ENCODE results near the gene TMEM134. TPM values are rescaled to one million over a fixed set of nuclear protein-coding genes. Genes with fewer than 3 reads are reported as not detected.

TMEM134 gene
- total and polyA plus RNA-seq, 2 donors, result 20.4 to 80.2 TPM

DNA sequence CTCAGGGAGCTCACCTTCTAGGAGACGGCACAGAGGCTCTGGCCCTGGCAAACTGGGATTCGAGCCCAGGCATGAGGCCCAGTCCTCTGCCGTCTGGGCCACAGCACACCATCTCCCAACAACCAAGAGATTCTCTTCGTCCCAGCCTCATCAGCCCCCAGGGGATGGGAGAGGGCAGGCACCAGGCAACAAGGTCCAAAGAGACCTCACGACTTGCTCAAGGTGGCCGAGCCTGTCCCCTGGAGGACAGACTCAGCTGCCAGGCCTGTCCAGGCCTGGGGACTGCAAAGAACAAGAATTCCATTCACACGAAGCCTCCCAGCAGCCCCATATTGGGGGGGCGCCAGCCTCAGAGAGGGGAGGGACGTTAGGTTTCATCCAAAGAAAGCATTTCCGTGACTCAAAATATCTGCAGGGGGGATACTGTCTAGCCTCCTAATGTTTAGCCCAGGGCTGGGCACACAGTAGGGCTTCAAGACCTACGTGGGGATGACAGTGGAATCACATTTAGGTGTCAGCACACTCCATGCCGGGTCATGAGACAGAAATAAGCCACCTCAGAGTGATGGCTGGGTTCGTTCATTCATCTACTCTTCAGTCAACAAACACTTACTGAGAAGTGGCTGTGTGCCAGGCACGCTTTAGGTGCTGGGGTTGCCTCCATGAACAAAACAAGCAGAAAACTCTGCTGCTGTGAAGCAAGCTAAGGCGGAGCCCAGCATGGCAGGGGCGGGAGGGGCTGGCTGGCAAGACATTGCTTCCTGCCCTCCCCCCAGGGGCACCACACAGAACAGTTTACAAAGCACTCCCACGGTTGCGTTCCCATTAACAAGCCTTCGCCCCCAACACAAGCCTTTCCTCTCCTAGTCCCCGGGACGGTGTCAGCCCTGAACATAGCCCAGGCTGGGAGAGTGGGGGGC is 52.4 kb downstream of the TMEM134 start:
- H3K36me3 ChIP-seq (ENCODE audit: insufficient read depth), result no peaks in the 10 kb centered on the region
- no peak for DNase-seq (ENCODE audit: extremely low spot score)

DNA sequence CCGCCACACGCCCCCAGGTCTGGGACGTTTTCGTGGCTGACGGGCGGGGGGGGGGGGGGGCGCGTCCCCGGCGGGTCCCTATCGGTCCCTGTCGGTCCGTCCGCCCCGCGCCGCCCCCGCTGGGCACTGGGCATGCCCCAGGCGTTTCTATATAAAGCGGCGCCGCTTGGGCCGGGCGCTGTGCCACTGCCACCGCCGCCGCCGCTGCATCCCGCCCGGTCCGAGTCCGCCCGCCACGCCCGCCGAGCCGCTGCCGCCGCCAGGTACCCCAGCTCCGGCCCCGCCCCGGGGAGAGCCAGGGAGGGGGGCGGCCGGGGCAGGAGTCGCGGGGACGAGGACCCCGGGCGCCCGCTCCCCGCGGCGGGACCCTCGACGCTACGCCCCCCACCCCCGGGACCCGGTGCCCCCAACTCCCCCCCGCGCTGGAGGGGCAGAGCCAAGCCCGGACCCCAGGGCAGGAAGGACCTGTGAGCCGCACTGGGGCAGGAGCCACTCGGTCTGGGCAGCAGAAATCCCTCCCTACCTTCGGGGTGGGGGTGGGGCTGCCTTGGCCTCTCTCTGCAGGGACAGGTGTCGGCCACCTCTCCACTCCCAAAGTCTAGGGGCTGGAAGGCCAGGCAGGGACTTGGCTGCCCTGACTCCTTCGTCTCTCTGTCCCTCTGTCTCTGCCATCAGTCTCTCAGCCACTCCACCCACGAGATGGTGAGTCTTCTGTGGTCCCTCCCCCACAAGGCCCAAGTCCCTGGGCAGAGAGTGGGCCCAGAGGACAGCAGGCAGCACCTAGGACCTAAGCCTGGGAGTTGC is 53.3 kb downstream of the TMEM134 start, which contains the start of gene CARNS1:
Gene CARNS1, plus strand, starts transcription at position 178 of the 804 bp plus-strand sequence. Its CDS starts 522 bp downstream, at position 700.
- no peak within 1 kb of the TSS for H3K27ac ChIP-seq (ENCODE audit: low read depth)
- 6% methylated on average over 67 of the region's 67 CpGs for WGBS
- H3K4me3 ChIP-seq (ENCODE audit: low read depth, low read length), result peak within 1 kb of the TSS; percentile 22
- DNase-seq (ENCODE audit: extremely low spot score), result no peak
- H3K4me1 ChIP-seq (ENCODE audit: insufficient read depth), result peaks cover 2% of the 10 kb centered on the region
- no peaks in the 10 kb centered on the region for H3K36me3 ChIP-seq (ENCODE audit: insufficient read depth)

More for the DNA sequence above, 52.4 kb downstream of the TMEM134 start:
- Histone ChIP-seq H3K4me3 (ENCODE audit: low read depth, low read length) (no peak overlapping the region), H3K4me1 (ENCODE audit: insufficient read depth) (peaks cover 2% of the 10 kb centered on the region), H3K27ac (ENCODE audit: low read depth) (no peak overlapping the region)
- 69% methylated on average over 21 of the region's 21 CpGs for WGBS

DNA sequence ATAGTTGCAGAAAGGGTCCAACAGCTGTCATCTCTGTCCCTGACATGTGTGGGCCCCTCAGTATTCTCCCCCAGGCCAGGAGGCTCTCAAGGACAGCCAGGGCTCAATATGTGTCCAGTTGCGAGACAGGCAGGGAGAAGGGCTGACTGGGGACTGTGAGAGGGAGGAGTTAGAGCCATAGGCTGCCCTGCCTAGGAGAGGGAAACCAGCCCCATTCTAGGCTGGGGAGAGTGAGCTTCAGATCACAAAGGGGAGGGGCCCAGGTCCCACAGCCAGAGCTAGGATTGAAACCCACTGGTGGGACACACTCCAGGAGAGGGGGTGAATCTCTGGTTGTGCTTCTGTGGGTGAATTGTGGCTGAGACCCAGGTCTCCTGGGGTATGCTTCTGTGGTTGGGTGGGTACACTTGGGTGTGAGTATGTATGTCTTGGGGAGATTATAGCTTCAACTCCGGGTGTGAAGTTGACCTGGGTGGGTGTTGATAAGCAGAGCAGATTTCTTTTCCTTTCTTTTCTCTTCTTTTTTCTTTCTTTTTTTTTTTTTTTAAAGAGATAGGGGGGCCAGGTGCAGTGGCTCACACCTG is 55.7 kb downstream of the TMEM134 start:
- WGBS, result 63% methylated on average over 2 of the region's 2 CpGs
- no peaks in the 10 kb centered on the region for H3K36me3 ChIP-seq (ENCODE audit: insufficient read depth)
- H3K4me1 ChIP-seq (ENCODE audit: insufficient read depth), result no peaks in the 10 kb centered on the region
- no peak overlapping the region for H3K4me3 ChIP-seq (ENCODE audit: low read depth, low read length)
- no peak for DNase-seq (ENCODE audit: extremely low spot score)
- H3K27ac ChIP-seq (ENCODE audit: low read depth), result no peak overlapping the region

DNA sequence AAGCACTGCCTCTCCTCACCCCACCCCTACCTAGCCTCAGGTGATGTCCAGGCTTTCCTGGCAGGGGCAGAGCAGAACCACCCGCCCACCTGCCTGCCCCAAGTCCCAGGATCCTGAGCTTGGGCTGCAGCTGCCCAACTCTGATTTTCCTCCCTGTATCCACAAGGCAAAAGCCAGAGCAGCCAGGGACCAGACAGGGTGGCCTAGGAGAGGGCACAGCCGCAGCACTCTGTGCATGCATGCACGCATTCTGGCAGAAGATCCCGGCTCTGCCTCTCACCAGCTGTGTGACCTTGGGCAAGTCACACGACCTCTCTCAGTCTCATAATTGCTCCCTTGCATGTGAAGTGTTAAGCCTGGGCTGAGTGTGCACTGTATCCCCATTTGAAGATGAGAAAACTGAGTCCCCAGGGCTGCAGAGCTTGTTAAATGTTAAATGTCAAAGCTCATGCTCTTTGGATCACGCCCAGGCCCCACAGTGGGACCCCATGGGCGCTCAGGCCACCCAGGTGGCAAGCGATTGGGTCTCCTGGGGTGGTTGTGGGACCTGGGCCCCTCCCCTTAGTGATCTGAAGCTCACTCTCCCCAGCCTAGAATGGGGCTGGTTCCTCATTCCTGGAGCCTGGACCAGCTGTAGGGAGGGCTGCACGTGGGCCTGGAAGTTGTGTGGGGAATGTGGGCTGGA is 56.4 kb downstream of the TMEM134 start:
- WGBS, result 71% methylated on average over 9 of the region's 9 CpGs
- DNase-seq (ENCODE audit: extremely low spot score), result no peak
- Histone ChIP-seq H3K36me3 (ENCODE audit: insufficient read depth) (no peaks in the 10 kb centered on the region), H3K4me3 (ENCODE audit: low read depth, low read length) (no peak overlapping the region), H3K4me1 (ENCODE audit: insufficient read depth) (no peaks in the 10 kb centered on the region), H3K27ac (ENCODE audit: low read depth) (no peak overlapping the region)

DNA sequence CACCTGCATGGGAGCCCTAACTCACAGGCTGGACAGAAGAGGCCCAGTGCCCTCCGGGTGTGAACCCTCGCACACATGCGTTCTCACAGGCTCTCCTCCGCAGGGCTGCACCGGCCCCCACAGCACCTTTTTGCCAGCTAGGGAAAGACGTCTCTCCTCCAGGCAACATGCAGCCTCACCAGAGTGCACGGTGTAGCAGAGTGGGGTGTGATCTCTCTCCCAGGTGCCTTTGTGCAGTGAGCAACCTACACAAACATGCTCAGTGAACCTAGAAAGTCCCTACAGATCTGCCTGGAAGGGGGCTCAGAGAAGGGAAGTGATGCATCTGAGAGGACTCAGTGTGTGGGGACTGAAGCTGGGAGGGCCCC is 57.3 kb downstream of the TMEM134 start:
- no peaks in the 10 kb centered on the region for H3K36me3 ChIP-seq (ENCODE audit: insufficient read depth)
- DNase-seq (ENCODE audit: extremely low spot score), result no peak
- WGBS, result 65% methylated on average over 7 of the region's 7 CpGs
- no peak overlapping the region for H3K4me3 ChIP-seq (ENCODE audit: low read depth, low read length)
- no peaks in the 10 kb centered on the region for H3K4me1 ChIP-seq (ENCODE audit: insufficient read depth)
- H3K27ac ChIP-seq (ENCODE audit: low read depth), result no peak overlapping the region

Small RNAs within 50 kb of the gene (small RNA-seq; reads per million reads assigned to genes)
- gene MIR6752, result not detected

Other genes with a start within 250 kb of the TMEM134 start
- 21.1 TPM for gene GRK2, start 202.8 kb downstream of the TMEM134 start, total RNA-seq
- gene GRK2, start 202.8 kb downstream of the TMEM134 start, polyA plus RNA-seq, result 66.3 TPM
- 25.2 TPM for gene ANKRD13D, start 179.9 kb downstream of the TMEM134 start, total RNA-seq
- 44.0 TPM for gene ANKRD13D, start 179.9 kb downstream of the TMEM134 start, polyA plus RNA-seq
- 23.6 TPM for gene SSH3, start 165.7 kb downstream of the TMEM134 start, total RNA-seq
- gene SSH3, start 165.7 kb downstream of the TMEM134 start, polyA plus RNA-seq, result 52.7 TPM
- gene POLD4, start 115.7 kb downstream of the TMEM134 start, total RNA-seq, result 8.8 TPM
- gene POLD4, start 115.7 kb downstream of the TMEM134 start, polyA plus RNA-seq, result 157 TPM
- 2.7 TPM for gene CLCF1, start 95.7 kb downstream of the TMEM134 start, total RNA-seq
- 9.2 TPM for gene CLCF1, start 95.7 kb downstream of the TMEM134 start, polyA plus RNA-seq
- gene RAD9A, start 77.3 kb downstream of the TMEM134 start, total RNA-seq, result 7.5 TPM
- 16.9 TPM for gene RAD9A, start 77.3 kb downstream of the TMEM134 start, polyA plus RNA-seq
- 70.6 TPM for gene PPP1CA, start 67.4 kb downstream of the TMEM134 start, total RNA-seq
- gene PPP1CA, start 67.4 kb downstream of the TMEM134 start, polyA plus RNA-seq, result 85.9 TPM
- 0.42 TPM for gene TBC1D10C, start 65.2 kb downstream of the TMEM134 start, total RNA-seq
- 2.6 TPM for gene TBC1D10C, start 65.2 kb downstream of the TMEM134 start, polyA plus RNA-seq
- gene CARNS1, start 53.6 kb downstream of the TMEM134 start, total RNA-seq, result 0.63 TPM
- 0.76 TPM for gene CARNS1, start 53.6 kb downstream of the TMEM134 start, polyA plus RNA-seq
- gene RPS6KB2, start 40.8 kb downstream of the TMEM134 start, total RNA-seq, result 19.8 TPM
- gene RPS6KB2, start 40.8 kb downstream of the TMEM134 start, polyA plus RNA-seq, result 41.2 TPM
- 1.2 TPM for gene PTPRCAP, start 31.6 kb downstream of the TMEM134 start, total RNA-seq
- gene PTPRCAP, start 31.6 kb downstream of the TMEM134 start, polyA plus RNA-seq, result 5.2 TPM
- gene CORO1B, start 25.8 kb downstream of the TMEM134 start, total RNA-seq, result 31.0 TPM
- 99.3 TPM for gene CORO1B, start 25.8 kb downstream of the TMEM134 start, polyA plus RNA-seq
- gene GPR152, start 16.5 kb downstream of the TMEM134 start, total RNA-seq, result not detected
- gene GPR152, start 16.5 kb downstream of the TMEM134 start, polyA plus RNA-seq, result not detected
- 0.26 TPM for gene CABP4, start 13.9 kb downstream of the TMEM134 start, total RNA-seq
- 0.96 TPM for gene CABP4, start 13.9 kb downstream of the TMEM134 start, polyA plus RNA-seq
- 42.9 TPM for gene AIP, start 13.8 kb upstream of the TMEM134 start, total RNA-seq
- 135 TPM for gene AIP, start 13.8 kb upstream of the TMEM134 start, polyA plus RNA-seq
- gene PITPNM1, start 36.1 kb upstream of the TMEM134 start, total RNA-seq, result 12.6 TPM
- 18.5 TPM for gene PITPNM1, start 36.1 kb upstream of the TMEM134 start, polyA plus RNA-seq
- gene CDK2AP2, start 38.9 kb upstream of the TMEM134 start, total RNA-seq, result 5.9 TPM
- 75.8 TPM for gene CDK2AP2, start 38.9 kb upstream of the TMEM134 start, polyA plus RNA-seq
- not detected for gene CABP2, start 54.2 kb upstream of the TMEM134 start, total RNA-seq
- not detected for gene CABP2, start 54.2 kb upstream of the TMEM134 start, polyA plus RNA-seq
- 299 TPM for gene GSTP1, start 114.6 kb upstream of the TMEM134 start, total RNA-seq
- gene GSTP1, start 114.6 kb upstream of the TMEM134 start, polyA plus RNA-seq, result 679 TPM
- gene NDUFV1, start 137.7 kb upstream of the TMEM134 start, total RNA-seq, result 103 TPM
- 161 TPM for gene NDUFV1, start 137.7 kb upstream of the TMEM134 start, polyA plus RNA-seq
- 3.0 TPM for gene NUDT8, start 160.7 kb upstream of the TMEM134 start, total RNA-seq
- 5.8 TPM for gene NUDT8, start 160.7 kb upstream of the TMEM134 start, polyA plus RNA-seq
- gene TBX10, start 170.5 kb upstream of the TMEM134 start, total RNA-seq, result not detected
- gene TBX10, start 170.5 kb upstream of the TMEM134 start, polyA plus RNA-seq, result not detected
- gene ACY3, start 181.5 kb upstream of the TMEM134 start, total RNA-seq, result not detected
- not detected for gene ACY3, start 181.5 kb upstream of the TMEM134 start, polyA plus RNA-seq
- 2.6 TPM for gene ALDH3B2, start 205.4 kb upstream of the TMEM134 start, total RNA-seq
- gene ALDH3B2, start 205.4 kb upstream of the TMEM134 start, polyA plus RNA-seq, result 1.7 TPM